Chondrocyte (in vitro differentiated cells): ENCODE data around the gene ZNF483. TPM values are rescaled to one million over a fixed set of nuclear protein-coding genes. Genes with fewer than 3 reads are reported as not detected.
"Not testable (repeated sequence)": the region's sequence is repeated elsewhere in the genome, so short reads cannot be mapped to it uniquely, and the experiment has no call there.

ENCODE experiments used
- DNase-seq: peaks from one replicate; pipeline ENCODE4 v3.0.0; 2021; ENCODE audit warnings: mixed read lengths, low spot score
- H3K27ac Mint-ChIP-seq: one replicate; pipeline ENCODE4 v1.8.0; 2021; ENCODE audit warnings: mild to moderate bottlenecking, moderate library complexity, mixed read lengths; ENCODE audit not compliant: unreplicated experiment
- H3K27me3 Mint-ChIP-seq: 2 replicates; pipeline ENCODE4 v1.8.0; 2021; ENCODE audit warnings: low read depth, mixed read lengths
- H3K36me3 Mint-ChIP-seq: 2 replicates; pipeline ENCODE4 v1.8.0; 2021; ENCODE audit warnings: low read depth, mixed read lengths
- H3K4me1 Mint-ChIP-seq: 2 replicates; pipeline ENCODE4 v1.8.0; 2021; ENCODE audit warnings: low read depth, mild to moderate bottlenecking, mixed read lengths
- H3K4me3 Mint-ChIP-seq: one replicate; pipeline ENCODE4 v1.8.0; 2021; ENCODE audit warnings: mild to moderate bottlenecking, moderate library complexity, mixed read lengths; ENCODE audit not compliant: unreplicated experiment
- H3K9me3 Mint-ChIP-seq: 2 replicates; pipeline ENCODE4 v1.8.0; 2021; ENCODE audit warnings: low read depth, mixed read lengths
- total RNA-seq: library from RNA; stranded (reverse); gene quantifications from 3 replicates; pipeline ENCODE4 v1.2.1, GENCODE V29; 2021
- TF ChIP-seq, protein P1 (sequence below): fragments of 200-600 bp; sonication (generic); IDR thresholded peaks from 2 replicates; pipeline ENCODE4 v1.5.0; 2021; ENCODE audit warnings: antibody characterized with exemption, mild to moderate bottlenecking, moderate library complexity

ZNF483 gene
- total RNA-seq, 1 donor from 2014 or later, result 2.4 TPM

DNA sequence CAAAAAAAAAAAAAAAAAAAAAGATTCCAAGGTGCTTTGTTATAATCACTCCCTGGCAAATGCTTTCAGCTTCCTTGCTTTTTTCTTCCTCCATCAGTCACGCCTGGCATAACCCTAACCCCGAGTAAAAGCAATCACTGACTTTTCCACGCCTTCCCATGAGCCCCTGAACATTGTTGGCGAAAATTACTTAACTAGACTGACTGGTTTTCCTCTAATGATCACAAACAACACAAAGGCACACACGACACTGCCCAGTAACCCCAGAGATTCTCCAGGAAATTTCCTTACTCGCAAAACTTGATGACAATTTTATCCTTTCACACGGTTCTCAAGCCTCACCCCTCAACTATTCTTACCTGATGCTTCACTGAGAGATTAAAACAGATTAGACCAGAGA, 85.9 kb downstream of the ZNF483 start:
- Mint-ChIP-seq H3K27me3 (no peaks in the 10 kb centered on the region), H3K9me3 (no peaks in the 10 kb centered on the region), H3K36me3 (no peaks in the 10 kb centered on the region), H3K4me1 (peaks cover 8% of the 10 kb centered on the region), H3K4me3 (no peak overlapping the region), H3K27ac (no peak overlapping the region)
- DNase-seq, result no peak
- TF ChIP-seq, protein P1, sequence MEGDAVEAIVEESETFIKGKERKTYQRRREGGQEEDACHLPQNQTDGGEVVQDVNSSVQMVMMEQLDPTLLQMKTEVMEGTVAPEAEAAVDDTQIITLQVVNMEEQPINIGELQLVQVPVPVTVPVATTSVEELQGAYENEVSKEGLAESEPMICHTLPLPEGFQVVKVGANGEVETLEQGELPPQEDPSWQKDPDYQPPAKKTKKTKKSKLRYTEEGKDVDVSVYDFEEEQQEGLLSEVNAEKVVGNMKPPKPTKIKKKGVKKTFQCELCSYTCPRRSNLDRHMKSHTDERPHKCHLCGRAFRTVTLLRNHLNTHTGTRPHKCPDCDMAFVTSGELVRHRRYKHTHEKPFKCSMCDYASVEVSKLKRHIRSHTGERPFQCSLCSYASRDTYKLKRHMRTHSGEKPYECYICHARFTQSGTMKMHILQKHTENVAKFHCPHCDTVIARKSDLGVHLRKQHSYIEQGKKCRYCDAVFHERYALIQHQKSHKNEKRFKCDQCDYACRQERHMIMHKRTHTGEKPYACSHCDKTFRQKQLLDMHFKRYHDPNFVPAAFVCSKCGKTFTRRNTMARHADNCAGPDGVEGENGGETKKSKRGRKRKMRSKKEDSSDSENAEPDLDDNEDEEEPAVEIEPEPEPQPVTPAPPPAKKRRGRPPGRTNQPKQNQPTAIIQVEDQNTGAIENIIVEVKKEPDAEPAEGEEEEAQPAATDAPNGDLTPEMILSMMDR, result no peak

DNA sequence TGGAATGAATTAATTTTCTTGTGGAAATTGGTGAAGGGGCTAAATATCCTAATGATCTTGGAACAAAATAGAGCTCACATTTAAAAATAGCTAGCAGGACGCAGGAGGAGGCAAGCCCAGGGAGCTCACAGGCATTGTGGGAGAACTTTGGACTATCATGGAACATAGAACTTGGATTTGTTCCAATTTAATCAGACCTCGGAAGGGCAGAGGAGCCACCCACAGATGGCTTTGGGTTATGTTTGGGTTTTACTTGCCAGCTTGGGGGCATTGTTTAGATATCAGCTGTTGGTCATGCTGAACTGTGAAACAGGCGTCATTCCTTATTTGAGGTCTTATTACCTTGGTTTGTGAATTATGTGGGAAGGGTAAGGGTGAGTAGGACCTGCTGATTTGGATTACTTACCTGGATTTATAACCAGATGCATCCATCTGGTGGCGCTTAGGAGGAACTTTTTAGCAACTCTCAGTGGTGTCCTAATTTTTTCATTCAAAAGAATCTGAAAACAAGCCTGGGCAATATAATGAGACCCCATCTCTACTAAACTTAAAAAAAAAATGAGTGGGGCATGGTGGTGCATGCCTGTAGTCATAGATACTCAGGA, 88.6 kb downstream of the ZNF483 start:
- Mint-ChIP-seq H3K4me3 (no peak overlapping the region), H3K36me3 (no peaks in the 10 kb centered on the region), H3K27me3 (no peaks in the 10 kb centered on the region), H3K4me1 (peaks cover 15% of the 10 kb centered on the region), H3K27ac (peak overlapping the region; percentile 45), H3K9me3 (no peaks in the 10 kb centered on the region)
- DNase-seq, result no peak
- TF ChIP-seq, protein P1, result no peak

DNA sequence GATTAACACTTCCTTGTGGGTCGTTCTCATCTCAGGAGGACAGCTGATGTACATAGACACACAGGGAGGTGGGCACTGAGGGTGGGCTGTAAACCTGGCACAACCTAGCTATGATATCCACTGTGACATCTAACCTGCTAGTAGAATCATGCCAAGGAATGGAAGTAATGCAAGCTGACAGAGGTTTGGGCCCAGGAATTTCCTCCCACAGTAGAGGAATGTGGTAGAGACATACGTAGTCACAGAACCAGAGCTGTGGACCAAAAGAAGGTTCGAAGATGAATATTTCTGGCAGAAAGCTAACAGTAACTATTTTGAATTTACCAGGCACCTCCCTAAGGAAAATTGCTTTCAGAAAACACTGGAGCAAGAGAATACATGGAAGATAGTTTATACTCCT, 90.9 kb downstream of the ZNF483 start:
- peaks cover 20% of the 10 kb centered on the region for H3K4me1 Mint-ChIP-seq
- no peak overlapping the region for H3K4me3 Mint-ChIP-seq
- no peak for DNase-seq
- no peaks in the 10 kb centered on the region for H3K36me3 Mint-ChIP-seq
- peak overlapping the region; percentile 4 for H3K27ac Mint-ChIP-seq
- TF ChIP-seq, protein P1, result no peak
- no peaks in the 10 kb centered on the region for H3K9me3 Mint-ChIP-seq
- no peaks in the 10 kb centered on the region for H3K27me3 Mint-ChIP-seq

DNA sequence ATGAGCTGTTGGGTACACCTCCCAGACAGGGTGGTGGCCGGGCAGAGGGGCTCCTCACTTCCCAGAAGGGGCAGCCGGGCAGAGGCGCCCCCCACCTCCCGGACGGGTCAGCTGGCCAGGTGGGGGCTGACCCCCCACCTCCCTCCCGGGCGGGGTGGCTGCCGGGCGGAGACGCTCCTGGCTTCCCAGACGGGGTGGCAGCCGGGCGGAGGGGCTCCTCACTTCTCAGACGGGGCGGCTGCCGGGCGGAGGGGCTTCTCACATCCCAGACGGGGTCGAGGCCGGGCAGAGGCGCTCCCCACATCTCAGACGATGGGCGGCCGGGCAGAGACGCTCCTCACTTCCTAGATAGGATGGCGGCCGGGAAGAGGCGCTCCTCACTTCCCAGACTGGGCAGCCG, 92.4 kb downstream of the ZNF483 start:
- H3K36me3 Mint-ChIP-seq, result not testable (repeated sequence)

DNA sequence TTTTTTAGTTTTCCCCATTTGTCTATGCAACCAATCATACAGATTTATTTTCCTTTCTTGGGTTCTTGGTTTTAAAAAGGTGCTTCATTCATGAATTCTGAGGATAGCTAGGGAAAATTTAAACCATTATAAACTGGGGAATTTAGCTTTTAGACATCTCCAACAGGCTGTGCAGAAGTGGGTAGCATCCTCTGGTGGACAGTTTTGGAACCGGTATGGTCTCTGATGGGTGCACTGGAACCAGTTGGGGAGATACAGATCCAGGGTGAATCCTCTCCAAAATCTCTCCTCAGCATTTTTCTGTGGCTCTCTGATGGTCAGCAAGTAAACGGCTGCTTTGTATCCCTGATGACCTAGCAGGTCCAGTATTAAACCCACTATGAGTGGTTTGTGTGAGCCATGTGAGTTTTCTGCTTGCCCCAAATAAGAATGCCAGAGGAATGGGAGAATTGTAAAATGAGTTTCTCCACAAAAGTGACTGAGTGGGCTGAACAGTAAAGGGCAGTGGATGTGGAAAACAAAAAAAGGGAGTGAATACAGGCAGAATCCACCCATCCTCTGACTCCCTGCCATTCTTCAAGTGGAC, 97.0 kb downstream of the ZNF483 start:
- no peaks in the 10 kb centered on the region for H3K36me3 Mint-ChIP-seq
- H3K4me3 Mint-ChIP-seq, result no peak overlapping the region
- no peaks in the 10 kb centered on the region for H3K27me3 Mint-ChIP-seq
- no peak overlapping the region for H3K27ac Mint-ChIP-seq
- peaks cover 5% of the 10 kb centered on the region for H3K4me1 Mint-ChIP-seq
- no peak for DNase-seq
- no peaks in the 10 kb centered on the region for H3K9me3 Mint-ChIP-seq
- TF ChIP-seq, protein P1, result peak; percentile 83

More for the DNA sequence above, 92.4 kb downstream of the ZNF483 start:
- not testable (repeated sequence) for DNase-seq, H3K9me3 Mint-ChIP-seq, H3K27me3 Mint-ChIP-seq, H3K4me3 Mint-ChIP-seq, H3K27ac Mint-ChIP-seq
- H3K4me1 Mint-ChIP-seq, result peaks cover 20% of the 10 kb centered on the region

DNA sequence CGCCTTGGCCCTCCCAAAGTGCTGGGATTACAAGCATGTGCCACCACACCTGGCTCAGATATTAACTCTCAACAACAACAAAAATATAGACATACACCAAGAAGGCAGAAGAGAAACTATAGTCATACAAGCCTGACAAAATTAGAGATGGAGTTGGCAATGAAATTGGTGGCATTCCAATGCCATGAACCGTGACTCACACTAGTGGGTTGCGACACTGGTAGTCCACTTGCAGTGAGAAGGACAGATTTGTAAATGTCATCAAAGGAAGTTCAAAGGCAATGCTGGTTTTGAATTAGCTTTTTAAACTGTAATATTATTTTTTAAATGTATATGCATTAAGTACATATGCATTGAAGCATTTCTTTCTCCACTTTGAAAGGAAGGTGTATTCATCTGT, 97.6 kb downstream of the ZNF483 start:
- no peaks in the 10 kb centered on the region for H3K27me3 Mint-ChIP-seq
- no peaks in the 10 kb centered on the region for H3K36me3 Mint-ChIP-seq
- no peak overlapping the region for H3K4me3 Mint-ChIP-seq
- no peak overlapping the region for H3K27ac Mint-ChIP-seq
- TF ChIP-seq, protein P1, result no peak
- DNase-seq, result no peak
- no peaks in the 10 kb centered on the region for H3K9me3 Mint-ChIP-seq
- peaks cover 5% of the 10 kb centered on the region for H3K4me1 Mint-ChIP-seq
